GM19239 (cell line): ENCODE measurements around the gene TMEM204.

ENCODE experiments used
- DNase-seq: peaks from one replicate; pipeline ENCODE4 v3.0.0; 2011; ENCODE audit warnings: low spot score; ENCODE audit not compliant: insufficient read length
- FAIRE-seq: peaks from 2 replicates; lab custom pipeline; 2011; peaks lifted over from hg19 to GRCh38; lab: Jason Lieb, UNC

The TMEM204 gene

GRCh38 chr16:1514507-1514906, 19.0 kb upstream of the TMEM204 start:
- no peak for DNase-seq
- no peak for FAIRE-seq

- DNase-seq, result no peak
- no peak for FAIRE-seq
These were observed 14.8 kb upstream of the TMEM204 start for GRCh38 chr16:1518626-1519135.

- DNase-seq (no peak), FAIRE-seq (no peak)
These were observed 13.6 kb upstream of the TMEM204 start for GRCh38 chr16:1519831-1520230.

- DNase-seq (no peak), FAIRE-seq (no peak)
These were observed 13.0 kb upstream of the TMEM204 start for GRCh38 chr16:1520461-1520860.

- FAIRE-seq, result no peak
- no peak for DNase-seq
These were observed 9.8 kb upstream of the TMEM204 start for GRCh38 chr16:1523581-1524245.

- FAIRE-seq (no peak), DNase-seq (no peak)
These were observed 9.1 kb upstream of the TMEM204 start for GRCh38 chr16:1524366-1524765.

- no peak for FAIRE-seq
These were observed 7.4 kb upstream of the TMEM204 start for GRCh38 chr16:1525871-1526607.

GRCh38 chr16:1526608-1527555, 6.6 kb upstream of the TMEM204 start:
- FAIRE-seq (no peak), DNase-seq (no peak)

More at GRCh38 chr16:1525871-1526607, 7.4 kb upstream of the TMEM204 start:
- no peak for DNase-seq

GRCh38 chr16:1527836-1528811, 5.3 kb upstream of the TMEM204 start:
- DNase-seq (no peak), FAIRE-seq (no peak)

- FAIRE-seq (no peak), DNase-seq (no peak)
These were observed 4.4 kb upstream of the TMEM204 start for GRCh38 chr16:1528921-1529537.

GRCh38 chr16:1530349-1530882, 3.0 kb upstream of the TMEM204 start:
- DNase-seq, result no peak
- FAIRE-seq, result no peak

- DNase-seq (no peak), FAIRE-seq (no peak)
These were observed 2.4 kb upstream of the TMEM204 start for GRCh38 chr16:1530883-1531637.

GRCh38 chr16:1531638-1531910, 1.9 kb upstream of the TMEM204 start:
- DNase-seq, result no peak
- FAIRE-seq, result no peak

GRCh38 chr16:1532081-1532760, 1.2 kb upstream of the TMEM204 start:
- FAIRE-seq, result no peak
- DNase-seq, result no peak

- no peak for FAIRE-seq
These were observed 695 bp upstream of the TMEM204 start for GRCh38 chr16:1532771-1533170.

GRCh38 chr16:1534021-1535020, 855 bp downstream of the TMEM204 start:
- DNase-seq, result no peak
- no peak for FAIRE-seq

More at GRCh38 chr16:1532771-1533170, 695 bp upstream of the TMEM204 start:
- DNase-seq, result no peak
